HCT116 (cell line): ENCODE results near the gene CDH4. TPM values are rescaled to one million over a fixed set of nuclear protein-coding genes. Genes with fewer than 3 reads are reported as not detected.

Source experiments
- ATAC-seq: fragments of 200-7000 bp; cut with Tn5 transposase; 2 replicates; pipeline ENCODE4 v1.9.1; 2020; ENCODE audit warnings: mild to moderate bottlenecking, moderate library complexity
- BruUV-seq: library from RNA; stranded (reverse); fragments of 400-500 nt; replicated peaks from 2 replicates; lab custom pipeline; 2021; lab: Mats Ljungman, UMichigan
- CTCF ChIA-PET: fragments of 300-600 bp; sonication (Branson Sonifier 250); formaldehyde crosslinking; loops from one replicate; lab custom pipeline; 2021; ENCODE audit warnings: antibody characterized with exemption; lab: Charles Lee
- POLR2A ChIA-PET: fragments of 300-600, 350-600 bp; sonication (Branson Sonifier 250); formaldehyde crosslinking; loops from one replicate; lab custom pipeline; 2021; ENCODE audit warnings: antibody characterized with exemption; lab: Charles Lee
- RAD21 ChIA-PET, 2 experiments: fragments of 300-600 bp; sonication (Branson Sonifier 250); formaldehyde crosslinking; loops; one replicate each; lab custom pipeline; 2023; ENCODE audit warnings: low total read pairs in 2 of 2; ENCODE audit not compliant: uncharacterized antibody in 2 of 2, unreplicated experiment in 2 of 2, low non-redundant PET in 1 of 2; lab: Charles Lee
- DNase-seq: peaks from one replicate; pipeline ENCODE4 v3.0.0-alpha.2; 2010; ENCODE audit warnings: low read depth, low spot score
- H2AFZ ChIP-seq: fragments of 200-600 bp; shearing (Covaris generic), sonication (generic); 2 replicates; pipeline ENCODE4 v1.6.1; 2017; ENCODE audit warnings: low read depth, mixed run types, mixed read lengths, antibody characterized with exemption, low read length; ENCODE audit not compliant: poor library complexity, severe bottlenecking
- H3K27ac ChIP-seq: 2 replicates; pipeline ENCODE4 v1.5.1; 2012; ENCODE audit warnings: low read depth, low read length
- H3K27me3 ChIP-seq: fragments of 200-600 bp; sonication (generic); 2 replicates; pipeline ENCODE4 v1.6.1; 2016; ENCODE audit warnings: mixed run types, low read length, mixed read lengths; ENCODE audit not compliant: insufficient read depth
- H3K36me3 ChIP-seq, 2 experiments: fragments of 200-500 bp in 1 of 2; fragments of 200-600 bp in 1 of 2; sonication (Bioruptor generic) in 1 of 2; sonication (generic) in 1 of 2; 2 replicates each; pipeline versions ENCODE4 v1.5.1 to v1.6.1; 2014 to 2016; ENCODE audit warnings: low read length in 2 of 2, inconsistent platforms in 1 of 2, mixed read lengths in 1 of 2, mixed run types in 1 of 2; ENCODE audit not compliant: insufficient read depth in 2 of 2, control insufficient read depth in 1 of 2
- H3K4me1 ChIP-seq, 2 experiments: fragments of 200-600 bp in 1 of 2; sonication (generic) in 1 of 2; 2 replicates each; pipeline versions ENCODE4 v1.5.1 to v1.6.1; 2012 to 2017; ENCODE audit warnings: low read length in 2 of 2, inconsistent platforms in 1 of 2, mild to moderate bottlenecking in 1 of 2, mixed read lengths in 1 of 2, mixed run types in 1 of 2, moderate library complexity in 1 of 2; ENCODE audit not compliant: insufficient read depth in 2 of 2, control insufficient read depth in 1 of 2
- H3K4me2 ChIP-seq: fragments of 200-600 bp; sonication (generic); 2 replicates; pipeline ENCODE4 v1.6.1; 2017; ENCODE audit warnings: mixed run types, low read length, mixed read lengths
- H3K4me3 ChIP-seq, 2 experiments: fragments of 200-600 bp in 1 of 2; sonication (generic) in 1 of 2; replicated peaks in 1 of 2; 2 replicates each; pipeline ENCODE4 v1.5.1; 2011 to 2016; ENCODE audit warnings: low read length in 2 of 2, control low read depth in 1 of 2, low read depth in 1 of 2, mild to moderate bottlenecking in 1 of 2, mixed read lengths in 1 of 2, mixed run types in 1 of 2
- H3K79me2 ChIP-seq: fragments of 200-600 bp; sonication (generic); 2 replicates; pipeline ENCODE4 v1.6.1; 2017; ENCODE audit warnings: mild to moderate bottlenecking, mixed run types, low read length, moderate library complexity, mixed read lengths; ENCODE audit not compliant: insufficient read depth
- H3K9ac ChIP-seq: fragments of 200-600 bp; sonication (generic); 2 replicates; pipeline ENCODE4 v1.6.1; 2016; ENCODE audit warnings: low read length, mixed read lengths
- H3K9me2 ChIP-seq: fragments of 200-600 bp; sonication (generic), shearing (Covaris generic); 2 replicates; pipeline ENCODE4 v1.6.1; 2017; ENCODE audit warnings: mixed run types, mild to moderate bottlenecking, moderate library complexity; ENCODE audit not compliant: insufficient read depth
- H3K9me3 ChIP-seq, 2 experiments: fragments of 200-500 bp in 1 of 2; fragments of 200-600 bp in 1 of 2; sonication (Bioruptor generic) in 1 of 2; sonication (generic) in 1 of 2; 2 replicates each; pipeline ENCODE4 v1.6.1; 2014 to 2017; ENCODE audit warnings: low read length in 2 of 2, mixed read lengths in 2 of 2, inconsistent platforms in 1 of 2, low read depth in 1 of 2, mild to moderate bottlenecking in 1 of 2, mixed run types in 1 of 2, moderate library complexity in 1 of 2; ENCODE audit not compliant: control insufficient read depth in 1 of 2, insufficient read depth in 1 of 2
- H4K20me1 ChIP-seq: fragments of 200-600 bp; sonication (generic), shearing (Covaris generic); 2 replicates; pipeline ENCODE4 v1.6.1; 2017; ENCODE audit warnings: mixed run types, mild to moderate bottlenecking, moderate library complexity; ENCODE audit not compliant: insufficient read depth
- ATF3 ChIP-seq: IDR thresholded peaks from 2 replicates; pipeline ENCODE4 v1.6.1; 2012
- CTCF ChIP-seq, 3 experiments: fragments of 200-600 bp in 1 of 3; sonication (generic) in 1 of 3; IDR thresholded peaks in 2 of 3; conservative IDR thresholded peaks in 1 of 3; 2 replicates each; pipeline ENCODE4 v1.5.1; 2012 to 2017; ENCODE audit warnings: low read depth in 2 of 3, low read length in 2 of 3, antibody characterized with exemption in 1 of 3, borderline replicate concordance in 1 of 3, control low read depth in 1 of 3, mild to moderate bottlenecking in 1 of 3, mixed read lengths in 1 of 3, mixed run types in 1 of 3, moderate library complexity in 1 of 3; ENCODE audit not compliant: insufficient read depth in 1 of 3
- EGR1 ChIP-seq: IDR thresholded peaks from 2 replicates; pipeline ENCODE4 v1.6.1; 2012; ENCODE audit warnings: low read depth
- MAX ChIP-seq: IDR thresholded peaks from 2 replicates; pipeline ENCODE4 v1.6.1; 2012
- POLR2A ChIP-seq: IDR thresholded peaks from 2 replicates; pipeline ENCODE4 v1.7.0; 2011; ENCODE audit warnings: borderline replicate concordance; ENCODE audit not compliant: insufficient read depth, insufficient read length; ENCODE audit errors: extremely low read depth
- SRF ChIP-seq: IDR thresholded peaks from 2 replicates; pipeline ENCODE4 v1.6.1; 2012; ENCODE audit warnings: low read depth
- intact Hi-C: fragments of 100-400 bp; cut with micrococcal nuclease; formaldehyde crosslinking; loops from 2 replicates; pipeline ENCODE4 v1.10.0; 2022
- total RNA-seq: library from RNA; stranded (reverse); gene quantifications from one replicate; pipeline ENCODE4 v1.2.1, GENCODE V29; 2021; ENCODE audit not compliant: unreplicated experiment

The CDH4 gene
- total RNA-seq, 1 experiment from 2014 or later: not detected

GRCh38 chr20:61445741-61446140 is 193.7 kb downstream of the CDH4 start (continued):
- TF ChIP-seq CTCF (IDR thresholded peaks at IDR 0.05 in 2 of 3, conservative IDR thresholded peaks at IDR 0.05 in 1 of 3; ENCODE audit: borderline replicate concordance in 1 of 3, insufficient read depth in 1 of 3, low read depth in 2 of 3, low read length in 2 of 3) (no peak), POLR2A (no peak), MAX (no peak), SRF (no peak), EGR1 (no peak)

- intact Hi-C loops: no loop called here
- no peaks in the 10 kb centered on the region for H4K20me1 ChIP-seq
- no peaks in the 10 kb centered on the region for H3K27me3 ChIP-seq
- H3K9ac ChIP-seq: no peak overlapping the region
- no peak for TF ChIP-seq ATF3
- no peak for TF ChIP-seq MAX
- no peak for TF ChIP-seq POLR2A
- H3K4me3 ChIP-seq: no peak overlapping the region
- H3K4me1 ChIP-seq: no peaks in the 10 kb centered on the region
- no peak for DNase-seq
- H3K4me2 ChIP-seq: no peak overlapping the region
- BruUV-seq: no TSS peak
- no peaks in the 10 kb centered on the region for H3K36me3 ChIP-seq
- H3K79me2 ChIP-seq: no peaks in the 10 kb centered on the region
- H3K9me2 ChIP-seq: no peaks in the 10 kb centered on the region
- no peak overlapping the region for H3K27ac ChIP-seq
- ChIA-PET RAD21 (no interaction called here), CTCF (no interaction called here), POLR2A (no interaction called here)
- H2AFZ ChIP-seq: no peak overlapping the region
- ATAC-seq: no peak
- H3K9me3 ChIP-seq: peaks cover 5 to 8% of the 10 kb centered on the region in 2 experiments; a peak in 3 of 4 replicates
Measured at GRCh38 chr20:61447952-61448351, 195.9 kb downstream of the CDH4 start.
